Stimulated activated CD4-positive, alpha-beta T cell treated with anti-CD3 and anti-CD28 coated beads, Interleukin-1b, Interleukin-23, amount 100 ng/mL, for 1 hour (primary cell): ENCODE data around the gene CCDC187.
"Not testable (repeated sequence)": the region's sequence is repeated elsewhere in the genome, so short reads cannot be mapped to it uniquely, and the experiment has no call there.

Experiments
- DNase-seq, 2 donors: peaks; one replicate each; pipeline ENCODE4 v3.0.0-alpha.2; 2020; ENCODE audit warnings: low read depth in 2 of 2

The CCDC187 gene

DNA sequence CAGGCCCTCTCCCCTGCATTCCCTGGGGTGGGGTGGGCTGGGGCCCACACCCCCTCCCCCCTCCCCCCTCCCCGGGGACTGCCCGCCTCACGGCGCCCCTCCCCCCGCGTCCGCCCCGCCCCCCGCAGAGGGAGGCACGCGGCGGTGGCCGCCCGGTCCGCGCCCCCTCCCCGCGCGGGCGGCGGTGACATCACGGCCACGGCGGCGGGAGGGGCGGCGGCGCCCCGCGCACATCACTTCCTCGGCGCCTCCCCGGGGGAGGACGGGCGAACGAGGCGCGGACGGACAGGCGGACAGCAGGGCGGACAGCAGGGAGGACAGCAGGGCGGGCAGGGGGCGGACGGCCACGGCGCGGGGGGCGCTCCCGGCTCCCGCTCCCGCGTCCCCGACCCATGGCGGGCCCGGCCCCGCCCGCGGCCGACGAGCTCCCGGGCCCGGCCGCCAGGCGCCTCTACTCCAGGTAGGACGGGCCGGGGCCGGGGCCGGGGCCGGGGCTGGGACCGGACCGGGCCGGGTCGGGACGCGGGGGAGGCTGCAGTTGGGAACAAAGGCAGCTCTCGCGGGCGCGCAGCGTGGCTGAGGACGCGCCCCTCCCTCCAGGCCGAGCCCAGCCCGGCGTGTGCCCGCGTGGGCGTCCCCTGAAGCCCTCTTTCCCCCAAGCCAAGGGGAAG lies 23.5 kb upstream of the CCDC187 start, which contains the start of gene GPSM1:
Gene GPSM1 (plus strand): TSS at position 236 of the 671 bp plus-strand sequence. CDS start 157 bp downstream, at position 393.
- peak in 1 of 2 donors; percentile 27 for DNase-seq

GRCh38 chr9:136326761-136327303 lies 22.9 kb upstream of the CCDC187 start:
- DNase-seq, result no peak

DNA sequence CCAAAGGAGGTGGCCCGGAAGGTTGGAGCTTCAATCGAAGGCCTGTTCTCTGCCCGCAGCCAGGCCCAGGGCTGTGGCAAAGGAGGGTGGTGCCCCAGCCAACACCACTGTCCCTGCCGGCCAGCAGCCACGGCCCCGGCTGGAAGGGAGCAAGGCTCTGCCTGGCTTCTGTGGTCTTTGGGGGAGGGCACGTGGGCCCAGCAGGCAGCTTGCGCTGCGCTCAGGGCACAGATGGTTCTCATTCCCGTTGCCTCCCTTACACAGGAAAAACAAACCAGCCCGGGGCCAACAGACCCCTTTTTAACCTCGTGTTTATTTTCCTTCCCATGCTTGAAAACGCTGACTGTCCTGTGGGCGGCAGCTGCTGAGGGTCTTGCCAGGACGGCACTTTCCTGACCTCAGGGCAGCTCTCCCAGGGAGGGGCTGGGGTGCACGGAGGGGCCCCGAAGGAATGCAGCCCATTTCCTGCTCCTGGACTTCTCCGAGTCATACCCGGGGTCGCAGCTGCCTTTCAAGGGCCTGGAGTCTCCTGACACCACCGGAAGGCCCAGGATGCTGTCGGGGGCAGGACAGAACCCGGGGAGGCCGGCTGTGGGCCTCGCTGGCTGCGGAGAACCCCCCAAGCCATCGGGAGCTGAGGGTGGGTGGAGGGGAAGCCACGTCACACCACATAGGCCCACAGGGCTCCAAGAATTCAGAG lies 22.3 kb upstream of the CCDC187 start:
- no peak for DNase-seq

- no peak for DNase-seq
Observed at GRCh38 chr9:136325358-136325757, 21.5 kb upstream of the CCDC187 start.

DNA sequence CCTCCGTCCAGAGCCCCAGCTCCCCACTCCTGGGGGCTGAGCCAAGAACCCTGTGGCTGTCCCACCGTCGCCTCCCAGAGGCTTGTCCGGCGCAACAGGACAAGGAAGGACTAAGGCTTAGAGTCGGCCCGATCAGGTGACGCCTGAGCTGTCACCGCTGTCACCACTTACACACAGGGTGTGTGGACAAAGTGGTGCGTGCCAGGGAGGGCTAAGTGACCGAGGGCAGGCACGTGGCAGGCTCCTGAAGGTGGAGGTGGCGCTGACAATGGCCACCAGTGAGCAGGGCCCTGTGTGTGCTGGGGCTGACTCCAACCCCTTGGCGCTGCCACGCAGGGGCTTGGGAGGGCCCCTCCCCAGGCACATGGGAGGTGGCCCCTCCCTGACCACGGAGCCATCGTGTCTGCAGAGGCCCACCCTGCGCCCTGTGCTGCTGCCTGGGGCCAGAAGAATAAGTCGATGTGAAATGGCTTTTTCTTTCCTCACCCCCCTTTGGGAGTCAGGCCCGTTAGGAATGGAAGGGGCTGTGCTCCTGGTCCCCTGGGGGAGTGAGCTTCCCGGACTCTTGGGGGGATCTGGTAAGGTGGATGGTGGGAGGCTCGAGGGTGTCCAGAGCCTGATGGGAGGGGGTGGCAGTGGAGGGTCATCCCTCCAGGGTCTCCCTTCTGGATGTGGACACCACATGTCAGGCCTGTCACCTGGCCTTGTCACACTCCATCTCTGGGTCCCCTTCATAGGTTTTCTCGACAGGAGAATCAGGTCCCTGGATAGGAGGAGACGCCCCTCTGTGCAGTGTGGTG lies 20.8 kb upstream of the CCDC187 start:
- DNase-seq, result no peak

DNA sequence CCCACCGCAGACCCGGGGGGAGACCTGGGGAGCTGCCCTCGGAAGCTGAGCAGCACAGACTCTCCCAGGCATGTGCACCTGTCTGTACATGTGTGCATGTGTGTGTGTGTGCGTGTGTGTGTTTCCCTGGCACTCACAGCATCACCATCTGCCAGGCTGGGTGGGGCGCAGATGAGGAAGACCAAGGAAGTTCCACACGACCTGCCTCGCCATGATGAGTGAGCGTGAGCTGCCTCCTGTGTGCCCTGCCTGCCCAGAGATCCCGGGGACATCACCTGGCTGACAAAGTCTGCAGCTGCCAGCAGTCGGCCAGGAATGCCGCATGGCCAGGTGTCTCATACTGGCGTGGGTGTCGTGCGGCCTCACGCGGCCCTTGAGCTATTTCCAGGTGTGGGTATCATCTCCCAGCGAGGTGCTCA lies 19.5 kb upstream of the CCDC187 start:
- DNase-seq, result no peak

DNA sequence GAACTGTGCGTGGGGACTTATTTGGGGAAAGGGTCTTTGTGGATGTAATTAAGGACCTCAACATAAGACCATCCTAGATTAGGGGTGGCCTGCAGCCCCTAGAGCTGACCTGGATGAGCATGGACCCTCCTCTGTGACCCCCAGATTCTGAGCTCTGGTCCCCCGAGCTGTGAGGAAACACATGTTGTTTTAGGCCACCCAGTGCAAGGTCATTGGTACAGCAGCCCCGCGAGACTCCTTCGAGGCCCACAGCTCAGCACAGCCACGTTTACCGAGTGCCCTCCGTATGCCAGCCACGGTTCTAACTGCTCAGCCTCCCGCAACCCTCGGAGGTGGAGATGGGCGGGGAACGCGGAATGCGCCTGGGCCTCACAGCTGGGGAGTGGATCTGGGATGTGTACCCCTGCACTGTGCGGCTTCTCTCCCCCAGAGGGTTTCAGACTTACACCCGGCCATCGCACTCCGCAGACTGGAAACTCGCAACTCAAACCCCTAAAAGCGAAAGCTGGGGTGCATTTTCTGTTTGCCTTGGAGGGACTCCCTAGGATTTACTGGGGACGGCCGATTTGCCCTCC lies 18.9 kb upstream of the CCDC187 start:
- DNase-seq, result no peak

- DNase-seq, result no peak
Observed at GRCh38 chr9:136321561-136321960, 17.7 kb upstream of the CCDC187 start.

DNA sequence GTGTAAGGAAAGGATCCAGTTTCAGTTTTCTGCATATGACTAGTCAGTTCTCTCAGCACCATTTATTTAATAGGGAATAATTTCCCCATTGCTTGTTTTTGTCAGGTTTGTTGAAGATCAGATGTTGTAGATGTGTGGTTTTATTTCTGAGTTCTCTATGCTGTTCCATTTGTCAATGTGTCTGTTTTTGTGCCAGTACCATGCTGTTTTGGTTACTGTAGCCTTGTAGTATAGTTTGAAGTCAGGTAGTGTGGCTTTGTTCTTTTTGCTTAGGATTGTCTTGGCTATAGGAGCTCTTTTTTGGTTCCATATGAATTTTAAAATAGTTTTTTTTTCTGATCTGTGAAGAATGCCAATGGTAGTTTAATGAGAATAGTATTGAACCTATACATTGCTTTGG lies 17.1 kb upstream of the CCDC187 start:
- DNase-seq, result not testable (repeated sequence)

- not testable (repeated sequence) for DNase-seq
Observed at GRCh38 chr9:136319955-136320354, 16.1 kb upstream of the CCDC187 start.

DNA sequence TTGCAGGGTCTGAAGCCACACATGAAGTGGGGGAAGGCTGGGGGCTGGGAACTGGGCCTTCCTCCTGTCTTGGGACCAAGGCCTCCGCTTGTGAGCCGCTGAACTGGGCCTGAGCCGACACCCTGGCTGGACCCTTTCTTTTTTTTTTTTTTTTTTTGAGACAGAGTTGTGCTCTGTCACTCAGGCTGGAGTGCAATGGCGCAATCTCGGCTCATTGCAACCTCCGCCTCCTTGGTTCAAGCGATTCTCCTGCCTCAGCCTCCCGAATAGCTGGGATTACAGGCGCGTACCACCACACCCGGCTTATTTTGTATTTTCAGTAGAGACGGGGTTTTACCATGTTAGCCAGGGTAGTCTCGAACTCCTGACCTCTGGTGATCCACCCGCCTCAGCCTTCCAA lies 15.3 kb upstream of the CCDC187 start:
- not testable (repeated sequence) for DNase-seq

DNA sequence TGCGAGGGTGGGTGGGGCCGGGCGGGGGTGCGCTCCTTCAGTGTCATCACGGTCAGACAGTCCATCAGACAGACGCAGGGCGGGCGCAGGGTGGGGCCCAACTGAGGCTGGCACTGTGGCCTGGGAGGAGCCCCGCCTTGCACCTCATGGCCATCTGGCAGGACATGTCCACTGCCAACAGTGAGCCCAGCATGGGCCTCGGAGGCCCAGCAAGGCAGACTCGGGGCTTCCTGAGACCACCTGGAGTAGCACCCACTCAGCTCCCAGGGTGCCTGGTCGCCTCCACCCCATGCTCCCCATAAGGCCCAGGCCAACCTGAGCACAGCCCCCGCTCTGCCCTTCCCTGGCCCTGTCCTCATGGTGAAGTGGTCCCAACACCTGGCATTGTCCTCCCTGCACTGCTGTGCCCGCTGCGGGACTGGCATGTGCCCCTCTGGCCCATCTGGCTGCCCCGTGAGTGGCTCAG lies 14.9 kb upstream of the CCDC187 start:
- no peak for DNase-seq

DNA sequence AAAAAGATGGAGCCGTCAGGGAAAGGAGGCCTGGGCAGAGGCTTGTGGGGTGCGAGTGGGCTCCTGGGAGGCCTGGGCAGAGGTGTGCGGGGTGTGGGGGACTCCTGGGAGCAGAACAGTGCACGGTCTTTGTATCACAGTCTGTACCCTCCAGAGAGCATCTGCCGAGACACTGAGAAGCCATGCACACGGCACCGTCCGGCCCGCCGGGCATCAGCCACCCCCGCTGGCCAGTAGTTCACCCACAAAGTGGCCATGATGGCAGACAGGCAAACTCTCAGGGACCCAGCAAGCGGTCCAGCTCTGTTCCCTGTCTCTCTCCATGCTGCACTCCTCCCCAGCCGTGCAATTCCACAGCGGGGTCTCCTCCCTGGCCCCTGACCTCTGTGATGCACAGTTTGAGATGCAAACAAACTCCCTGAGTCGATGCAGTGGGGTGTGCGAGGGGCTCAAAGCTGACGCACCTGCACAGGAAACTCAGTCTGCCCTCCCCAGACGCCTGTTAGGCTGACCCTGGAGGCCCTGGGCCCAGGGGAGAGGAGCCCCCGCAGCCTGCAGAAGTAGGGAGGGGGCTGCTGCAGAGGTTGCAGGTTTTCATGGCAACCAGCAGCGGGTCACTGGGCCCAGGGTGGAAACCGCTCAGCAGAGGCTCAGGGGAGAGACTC lies 14.3 kb upstream of the CCDC187 start:
- DNase-seq, result no peak

GRCh38 chr9:136317695-136318094 lies 13.8 kb upstream of the CCDC187 start:
- DNase-seq, result no peak

DNA sequence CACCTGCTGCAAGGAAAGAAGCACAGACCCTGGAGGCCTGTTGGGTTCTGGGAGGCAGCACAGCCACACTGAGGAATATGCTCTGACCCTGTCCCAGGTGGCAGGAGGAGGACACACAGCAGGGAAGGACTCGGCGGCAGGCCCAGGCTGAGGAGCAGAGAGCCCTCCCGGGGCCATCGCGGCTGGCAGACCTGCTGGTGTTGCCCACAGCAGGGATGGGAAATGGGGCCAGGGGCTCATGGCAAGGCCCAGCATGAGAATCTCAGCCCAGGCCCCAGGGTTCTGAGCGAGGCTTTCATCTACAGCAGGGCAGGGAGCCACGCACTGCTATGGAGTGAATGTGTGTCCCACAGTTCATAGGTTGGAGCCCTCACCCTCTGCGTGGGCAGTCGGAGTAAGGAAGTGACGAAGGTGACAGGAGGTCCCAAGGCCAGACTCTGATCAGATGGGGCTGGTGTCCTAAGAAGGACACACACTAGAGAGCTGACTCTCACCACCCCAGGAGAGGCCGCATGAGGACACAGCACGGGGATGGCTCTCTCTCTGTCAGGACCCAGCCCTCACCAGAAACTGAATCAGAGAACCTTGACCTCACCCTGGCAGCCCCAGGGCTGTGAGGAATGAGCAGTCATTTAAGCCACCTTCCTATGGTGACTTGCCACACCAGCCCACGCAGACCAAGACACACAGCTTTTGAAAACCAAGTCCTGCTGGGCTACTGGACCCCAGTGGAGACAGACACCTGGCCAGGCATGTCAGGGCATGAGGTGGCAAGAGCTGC lies 13.2 kb upstream of the CCDC187 start:
- no peak for DNase-seq

- DNase-seq, result no peak
Observed at GRCh38 chr9:136316271-136316751, 12.4 kb upstream of the CCDC187 start.

DNA sequence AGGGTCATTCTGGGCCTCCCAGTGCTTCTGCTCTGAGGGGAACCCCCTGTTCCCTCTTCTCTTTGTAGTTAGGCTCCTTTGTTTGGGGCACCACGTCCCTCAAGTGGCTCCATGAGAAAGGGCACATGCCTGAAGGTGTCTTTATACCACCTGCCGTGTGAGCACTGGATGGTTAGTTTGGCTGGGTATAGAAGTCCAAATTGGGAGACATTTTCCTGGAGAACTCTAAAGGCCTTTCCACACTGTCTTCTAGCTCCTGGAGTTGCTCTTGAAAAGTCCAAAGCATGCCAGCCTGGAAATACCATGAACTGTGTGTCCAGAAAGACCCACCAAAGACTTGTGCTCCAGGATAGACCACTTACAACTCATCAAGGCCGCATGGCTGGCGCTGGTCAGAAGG lies 11.1 kb upstream of the CCDC187 start:
- DNase-seq, result no peak

- DNase-seq, result no peak
Observed at GRCh38 chr9:136314056-136314416, 10.1 kb upstream of the CCDC187 start.

DNA sequence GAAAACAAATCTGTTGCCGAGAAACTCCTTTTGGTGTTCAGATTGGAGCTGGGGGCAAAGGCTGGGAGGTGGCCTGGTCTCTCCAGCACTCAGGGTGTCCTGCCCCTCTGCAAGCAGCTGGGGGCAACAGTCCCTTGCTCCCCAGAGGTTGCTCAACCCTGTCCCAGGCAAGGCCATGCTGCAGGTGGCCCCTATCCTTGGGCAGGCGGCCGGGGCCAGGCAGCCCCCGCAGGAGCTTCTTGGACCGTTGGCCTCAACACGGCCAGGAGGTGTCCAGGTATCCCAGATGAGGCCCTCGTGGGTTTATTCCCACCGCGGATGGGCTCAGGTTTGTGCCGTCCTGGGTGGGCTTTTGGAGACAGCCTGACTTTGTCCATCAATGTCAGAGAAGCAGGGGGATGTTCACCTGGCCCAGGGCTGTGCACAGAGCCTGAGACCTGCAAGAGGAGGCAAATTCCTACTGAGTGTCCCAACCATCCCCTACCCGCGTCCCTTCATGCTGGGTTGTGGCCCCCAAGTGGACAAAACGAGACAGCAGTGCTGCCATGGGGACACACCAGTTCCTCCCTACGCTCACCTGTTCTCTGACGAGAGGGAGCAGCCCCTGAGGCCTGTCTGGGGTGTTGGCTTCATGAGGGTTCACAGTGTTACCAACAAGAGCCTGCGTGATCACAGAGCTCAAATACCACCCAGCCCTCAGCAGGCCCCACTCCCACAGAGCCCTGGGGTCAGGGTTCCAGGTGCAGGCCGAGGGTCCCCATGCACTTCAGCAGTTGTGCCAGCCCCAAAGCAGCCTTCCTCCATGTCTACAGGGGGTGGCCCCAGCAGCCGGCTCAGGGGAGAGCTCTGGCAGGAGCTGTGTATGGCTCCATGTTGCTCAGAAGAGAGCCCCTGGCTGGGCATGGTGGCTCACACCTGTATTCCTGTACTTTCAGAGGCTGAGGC lies 9.5 kb upstream of the CCDC187 start:
- no peak for DNase-seq
